RWPE2 (cell line): ENCODE results near the gene DRAP1.

Source experiments
- ATAC-seq: fragments of 200-7000 bp; cut with Tn5 transposase; 3 replicates; pipeline ENCODE4 v1.9.1; 2021; ENCODE audit warnings: low read depth
- DNase-seq: peaks from one replicate; pipeline ENCODE4 v3.0.0-alpha.2; 2020; ENCODE audit warnings: low spot score
- H3K27ac ChIP-seq: fragments of 450-650 bp; 2 replicates; pipeline ENCODE4 v1.5.1; 2017; ENCODE audit warnings: mild to moderate bottlenecking; ENCODE audit not compliant: poor library complexity, severe bottlenecking
- H3K27me3 ChIP-seq: fragments of 250-450 bp; sonication (Bioruptor Pico); 2 replicates; pipeline ENCODE4 v1.5.1; 2021; ENCODE audit warnings: mild to moderate bottlenecking, moderate library complexity; ENCODE audit not compliant: insufficient read depth, poor library complexity, severe bottlenecking
- H3K36me3 ChIP-seq: fragments of 250-450 bp; sonication (Bioruptor Pico); 2 replicates; pipeline ENCODE4 v1.5.1; 2020; ENCODE audit warnings: low read depth, mild to moderate bottlenecking, moderate library complexity
- H3K4me1 ChIP-seq: fragments of 250-450 bp; sonication (Bioruptor Pico); 2 replicates; pipeline ENCODE4 v1.5.1; 2021; ENCODE audit warnings: mild to moderate bottlenecking, moderate library complexity; ENCODE audit not compliant: insufficient read depth, poor library complexity, severe bottlenecking
- H3K4me3 ChIP-seq: fragments of 250-450 bp; sonication (Bioruptor Pico); 2 replicates; pipeline ENCODE4 v1.5.1; 2021; ENCODE audit warnings: mild to moderate bottlenecking, moderate library complexity; ENCODE audit not compliant: severe bottlenecking
- H3K9me3 ChIP-seq: fragments of 250-450 bp; sonication (Bioruptor Pico); 2 replicates; pipeline ENCODE4 v1.5.1; 2021; ENCODE audit warnings: mild to moderate bottlenecking, moderate library complexity; ENCODE audit not compliant: severe bottlenecking
- TF ChIP-seq, protein P1 (sequence below): fragments of 450-650 bp; IDR thresholded peaks from one replicate; pipeline ENCODE4 v1.5.1; 2017; ENCODE audit warnings: mild to moderate bottlenecking, moderate library complexity; ENCODE audit not compliant: poor library complexity, severe bottlenecking

Gene DRAP1

GRCh38 chr11:65895482-65895981, 23.7 kb upstream of the DRAP1 start:
- Histone ChIP-seq H3K27me3 (no peaks in the 10 kb centered on the region), H3K4me3 (no peak overlapping the region), H3K36me3 (peaks cover 64% of the 10 kb centered on the region), H3K9me3 (no peaks in the 10 kb centered on the region), H3K4me1 (peaks cover 17% of the 10 kb centered on the region), H3K27ac (peak overlapping the region; percentile 96)
- TF ChIP-seq, protein P1, sequence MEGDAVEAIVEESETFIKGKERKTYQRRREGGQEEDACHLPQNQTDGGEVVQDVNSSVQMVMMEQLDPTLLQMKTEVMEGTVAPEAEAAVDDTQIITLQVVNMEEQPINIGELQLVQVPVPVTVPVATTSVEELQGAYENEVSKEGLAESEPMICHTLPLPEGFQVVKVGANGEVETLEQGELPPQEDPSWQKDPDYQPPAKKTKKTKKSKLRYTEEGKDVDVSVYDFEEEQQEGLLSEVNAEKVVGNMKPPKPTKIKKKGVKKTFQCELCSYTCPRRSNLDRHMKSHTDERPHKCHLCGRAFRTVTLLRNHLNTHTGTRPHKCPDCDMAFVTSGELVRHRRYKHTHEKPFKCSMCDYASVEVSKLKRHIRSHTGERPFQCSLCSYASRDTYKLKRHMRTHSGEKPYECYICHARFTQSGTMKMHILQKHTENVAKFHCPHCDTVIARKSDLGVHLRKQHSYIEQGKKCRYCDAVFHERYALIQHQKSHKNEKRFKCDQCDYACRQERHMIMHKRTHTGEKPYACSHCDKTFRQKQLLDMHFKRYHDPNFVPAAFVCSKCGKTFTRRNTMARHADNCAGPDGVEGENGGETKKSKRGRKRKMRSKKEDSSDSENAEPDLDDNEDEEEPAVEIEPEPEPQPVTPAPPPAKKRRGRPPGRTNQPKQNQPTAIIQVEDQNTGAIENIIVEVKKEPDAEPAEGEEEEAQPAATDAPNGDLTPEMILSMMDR = no peak
- ATAC-seq = no peak
- no peak for DNase-seq

- TF ChIP-seq, protein P1 = no peak
- DNase-seq = no peak
- Histone ChIP-seq H3K27me3 (no peaks in the 10 kb centered on the region), H3K36me3 (peaks cover 64% of the 10 kb centered on the region), H3K4me3 (no peak overlapping the region), H3K9me3 (no peaks in the 10 kb centered on the region), H3K4me1 (peaks cover 22% of the 10 kb centered on the region), H3K27ac (peak overlapping the region; percentile 96)
- no peak for ATAC-seq
Measured at GRCh38 chr11:65896034-65896999, 22.9 kb upstream of the DRAP1 start.

DNA sequence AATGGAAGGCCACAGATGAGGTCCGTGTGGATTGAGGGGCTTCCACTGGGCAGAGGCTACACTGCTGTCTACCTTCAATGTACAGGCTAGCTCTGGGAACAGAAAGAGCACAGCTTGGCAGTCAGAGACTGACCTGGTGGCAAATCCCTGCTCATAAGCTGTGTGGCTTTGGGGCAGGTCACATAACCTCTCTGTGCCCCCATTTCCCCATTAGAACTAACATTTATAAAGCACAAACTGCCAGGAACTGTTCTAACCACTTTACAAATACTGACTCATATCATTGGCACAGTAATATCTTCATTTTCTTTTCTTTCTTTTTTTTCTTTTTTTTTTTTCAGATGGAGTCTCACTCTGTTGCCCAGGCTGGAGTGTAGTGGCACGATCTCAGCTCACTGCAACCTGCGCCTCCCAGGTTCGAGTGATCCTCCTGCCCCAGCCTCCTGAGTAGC, 22.2 kb upstream of the DRAP1 start:
- H3K36me3 ChIP-seq = peaks cover 61% of the 10 kb centered on the region
- no peak for DNase-seq
- peaks cover 29% of the 10 kb centered on the region for H3K4me1 ChIP-seq
- no peaks in the 10 kb centered on the region for H3K9me3 ChIP-seq
- H3K27me3 ChIP-seq = no peaks in the 10 kb centered on the region
- H3K27ac ChIP-seq = peak overlapping the region; percentile 96
- no peak overlapping the region for H3K4me3 ChIP-seq
- TF ChIP-seq, protein P1 = no peak
- ATAC-seq = no peak

GRCh38 chr11:65898656-65899355, 20.4 kb upstream of the DRAP1 start:
- Histone ChIP-seq H3K4me3 (peak overlapping the region; percentile 77), H3K27me3 (no peaks in the 10 kb centered on the region), H3K4me1 (peaks cover 47% of the 10 kb centered on the region), H3K9me3 (no peaks in the 10 kb centered on the region), H3K27ac (peak overlapping the region; percentile 96), H3K36me3 (peaks cover 50% of the 10 kb centered on the region)
- ATAC-seq (no peak), DNase-seq (no peak)
- TF ChIP-seq, protein P1 = no peak
